GM18519 (cell line): ENCODE data around the gene C8G.

ENCODE experiments used
- ATAC-seq: cut with Tn5 transposase; IDR thresholded peaks from one replicate; pipeline ENCODE4 v1.9.1; 2021; ENCODE audit warnings: mild to moderate bottlenecking, moderate library complexity; ENCODE audit not compliant: unreplicated experiment, low FRiP score

Gene C8G

DNA sequence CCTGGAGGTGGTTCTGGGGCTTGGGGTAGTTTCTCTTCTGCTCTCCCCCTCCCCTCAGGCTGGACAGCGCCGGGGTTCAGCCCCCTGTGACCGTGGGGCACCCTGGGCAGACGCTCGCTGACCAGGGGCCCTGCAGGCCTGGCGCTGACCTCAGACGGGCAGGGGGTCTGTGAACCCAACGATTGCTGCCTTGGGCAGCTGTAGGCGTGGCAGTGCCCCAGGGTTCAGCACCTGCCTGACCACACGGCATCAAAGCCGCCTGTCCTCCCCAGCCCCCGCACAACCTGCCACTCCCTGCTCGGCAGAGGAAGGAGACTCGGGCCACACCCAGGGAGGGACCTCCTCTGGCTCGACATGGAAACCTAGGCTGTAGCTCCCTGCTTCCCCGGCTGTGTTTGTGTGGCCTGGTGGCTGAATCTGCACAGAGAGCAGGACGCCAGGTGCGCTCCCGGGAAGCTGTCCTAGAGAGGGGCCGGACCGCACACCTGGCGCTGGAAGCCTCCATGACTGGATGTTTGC is 19.2 kb downstream of the C8G start:
- ATAC-seq, result no peak

DNA sequence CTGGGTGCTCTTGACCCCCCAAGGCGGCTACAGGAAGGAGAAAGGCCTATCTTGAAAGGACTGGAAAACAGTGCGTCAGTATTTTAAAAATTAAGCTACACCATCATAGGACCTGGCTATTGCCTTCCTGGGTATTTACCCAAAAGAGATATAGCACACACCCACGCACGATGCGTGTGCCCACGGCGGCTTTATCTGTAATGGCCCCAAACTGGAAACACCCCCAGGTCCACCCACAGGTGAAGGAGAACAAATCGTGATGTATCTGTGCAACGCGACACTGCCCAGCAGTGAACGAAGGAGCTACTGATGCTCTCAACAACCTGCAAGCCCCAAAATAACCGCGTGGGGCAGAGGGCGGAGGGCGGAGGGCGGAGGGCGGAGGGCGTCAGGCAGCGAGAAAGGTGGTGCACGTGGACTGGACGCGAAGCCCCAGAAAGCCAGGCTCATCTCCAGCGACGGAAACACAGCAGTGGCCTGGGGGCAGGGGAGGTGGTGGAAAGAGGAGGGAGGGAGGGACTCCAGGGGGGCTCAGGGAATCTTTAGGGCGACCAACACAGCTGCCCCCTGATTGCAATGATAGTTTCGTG is 19.9 kb downstream of the C8G start:
- ATAC-seq, result no peak

DNA sequence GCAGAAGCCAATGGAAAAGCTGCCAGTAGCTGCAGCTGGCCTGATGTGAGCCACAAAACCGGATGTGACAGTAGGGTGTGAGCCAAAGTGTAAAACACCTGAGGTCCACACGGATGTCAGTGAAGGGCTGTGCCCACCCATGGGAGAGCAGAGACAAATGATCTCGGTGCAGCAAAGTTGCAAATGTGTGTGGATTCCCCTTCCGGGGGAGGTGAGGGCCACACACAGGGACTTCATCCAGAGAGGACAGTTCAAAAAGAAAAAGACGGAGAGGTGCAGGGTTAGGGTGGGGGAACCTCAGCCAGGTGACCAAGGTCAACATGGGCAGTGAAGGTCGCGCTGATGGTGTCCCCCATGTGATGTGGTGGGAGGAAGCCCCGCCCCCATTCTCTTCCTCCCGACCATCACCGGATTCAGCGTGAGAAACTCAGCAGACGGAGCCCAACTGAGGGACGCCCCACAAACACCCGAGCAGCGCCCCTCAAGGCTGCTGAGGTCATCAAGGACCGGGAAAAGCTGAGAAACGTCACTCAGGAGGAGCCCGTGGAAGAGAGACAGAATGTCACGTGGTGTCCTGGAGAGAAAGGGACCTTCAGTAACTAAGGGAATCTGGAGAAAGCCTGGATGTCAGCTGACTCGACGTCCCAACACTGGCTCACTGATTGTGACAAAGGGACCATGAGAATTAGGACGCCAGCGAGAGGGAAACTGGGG is 20.9 kb downstream of the C8G start:
- ATAC-seq, result no peak

DNA sequence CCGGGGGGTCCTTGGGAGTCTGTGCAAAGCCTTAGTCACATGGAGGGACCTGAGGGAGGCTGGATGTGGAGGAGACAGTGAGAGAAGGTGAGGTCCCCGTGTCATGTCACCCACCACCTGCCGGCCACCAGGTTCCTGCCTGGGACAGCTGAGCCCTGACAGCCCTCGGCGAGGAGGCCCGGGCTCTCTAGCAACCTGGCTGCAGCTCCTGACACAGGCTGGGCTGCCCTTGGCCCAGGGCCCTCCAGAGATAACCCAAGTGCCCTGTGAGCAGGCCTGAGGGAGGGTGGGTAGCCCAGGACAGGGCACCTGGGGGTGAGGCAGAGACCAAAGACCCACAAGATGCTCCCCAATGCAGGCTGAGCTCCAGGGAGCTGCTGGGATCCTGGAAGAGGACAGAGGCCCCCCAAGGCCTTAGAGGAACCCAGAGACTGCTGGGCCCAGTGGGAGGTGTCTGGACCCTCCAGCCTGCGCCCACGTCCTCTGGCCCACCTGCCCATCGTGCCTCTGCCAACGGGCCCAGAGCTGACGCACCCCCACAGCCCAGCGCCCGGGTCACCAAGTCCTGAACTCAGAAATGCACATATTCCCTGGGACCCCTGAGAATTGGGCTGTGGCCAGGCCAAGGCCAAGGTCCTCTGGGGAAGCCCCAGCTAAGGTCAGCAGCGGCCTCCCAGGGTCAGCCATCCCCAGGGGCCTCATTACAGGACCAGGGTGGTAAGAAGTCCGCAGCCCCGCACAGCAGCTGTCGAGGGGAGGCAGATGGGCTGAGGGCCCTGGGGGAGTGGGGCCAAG is 23.5 kb downstream of the C8G start:
- no peak for ATAC-seq

DNA sequence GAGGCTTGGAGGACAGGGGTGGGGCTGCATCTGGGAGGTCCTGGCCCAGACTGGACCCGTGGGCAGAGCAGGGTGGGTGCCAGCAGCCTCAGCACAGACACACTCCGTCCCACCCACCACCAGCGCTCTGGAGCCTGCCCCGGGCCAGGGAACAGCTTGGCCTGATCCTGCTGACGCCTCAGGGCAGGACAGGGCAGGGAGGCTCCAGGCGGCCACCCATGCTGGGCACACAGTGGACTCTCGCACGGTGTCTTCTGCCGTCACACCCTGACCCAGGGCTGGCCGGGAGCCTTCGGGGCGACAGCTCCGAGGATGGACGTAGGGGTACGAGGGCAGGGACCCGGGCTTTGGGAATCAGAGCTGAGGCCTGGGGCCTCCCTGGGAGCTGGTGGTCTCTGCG is 24.1 kb downstream of the C8G start:
- ATAC-seq, result no peak

DNA sequence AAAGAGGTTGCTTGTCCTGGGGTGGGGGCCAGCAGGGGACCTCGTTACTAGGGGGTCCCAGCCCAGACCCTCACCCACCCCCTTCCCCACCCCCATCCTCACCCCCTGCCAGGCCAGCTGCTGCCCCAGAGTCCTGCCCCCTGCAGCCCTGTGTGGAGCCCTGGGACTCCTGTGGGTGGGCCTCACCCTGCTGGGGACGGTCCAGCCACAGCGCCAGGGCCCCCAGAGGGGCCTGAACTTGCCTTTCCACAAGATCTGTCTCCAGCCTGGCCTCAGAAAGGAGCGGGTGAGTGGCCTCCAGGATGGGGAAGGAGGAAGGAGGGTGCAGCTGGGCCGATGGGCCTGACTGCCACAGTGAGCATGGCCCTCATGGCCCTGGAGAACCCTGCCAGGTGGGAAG is 24.7 kb downstream of the C8G start:
- no peak for ATAC-seq

DNA sequence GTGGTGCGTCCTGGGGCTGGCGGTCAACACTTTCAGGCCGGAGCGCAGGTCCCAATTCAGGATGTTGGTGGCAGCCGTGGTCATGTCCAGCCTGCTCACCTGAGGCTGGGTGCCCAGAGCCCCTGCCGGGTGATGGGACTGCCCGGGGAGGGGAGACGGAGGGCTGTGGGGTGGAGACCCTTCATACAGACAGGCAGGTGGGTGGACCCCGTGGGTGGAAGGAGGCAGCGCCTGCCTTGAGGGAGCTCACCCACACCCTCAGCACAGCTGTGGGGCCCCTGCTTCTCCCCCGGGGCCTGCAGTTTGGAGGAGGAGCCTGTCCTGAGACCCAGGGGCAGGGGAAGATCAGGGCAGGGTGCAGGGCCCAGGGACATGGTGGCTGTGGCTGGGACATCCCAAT is 25.3 kb downstream of the C8G start:
- ATAC-seq, result no peak

DNA sequence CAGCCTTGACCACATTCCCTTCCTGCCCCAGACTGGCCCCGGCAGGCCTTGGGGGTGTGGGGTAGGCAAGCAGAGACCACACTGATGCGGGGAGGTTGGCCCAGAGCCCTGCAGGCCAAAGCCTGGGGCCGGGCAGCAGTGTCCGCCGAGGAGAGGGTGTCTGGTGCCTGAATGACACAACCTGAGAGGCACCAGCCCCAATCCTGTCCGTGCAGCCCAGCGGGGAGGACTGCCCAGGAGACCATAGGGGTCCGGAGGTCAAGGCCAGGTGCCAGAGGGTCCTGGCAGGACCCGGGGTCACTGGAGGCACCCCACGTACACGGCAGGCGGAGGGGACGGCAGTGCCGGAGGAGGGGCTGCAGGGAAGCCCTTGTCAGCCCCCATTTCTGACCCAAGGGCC is 26.7 kb downstream of the C8G start:
- ATAC-seq, result no peak

DNA sequence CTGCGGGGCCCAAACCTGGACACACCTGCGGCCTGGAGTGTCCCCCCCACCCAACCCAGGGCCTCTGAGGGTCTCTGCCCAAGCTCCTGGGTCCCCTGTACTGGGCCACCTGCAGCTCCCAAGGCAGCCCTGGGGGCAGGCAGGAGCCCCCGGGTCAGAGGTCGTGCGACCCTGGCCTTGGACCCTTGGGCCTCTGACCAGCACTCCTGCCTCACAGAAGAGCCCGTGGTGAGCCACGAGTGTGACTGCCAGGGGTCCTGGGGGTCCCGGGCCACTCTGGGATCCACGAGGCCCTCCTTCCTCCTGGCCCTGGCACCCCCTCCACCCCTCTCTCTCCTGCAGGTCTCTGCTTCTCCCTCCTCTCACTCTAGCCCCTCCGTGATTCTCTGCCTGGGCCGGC is 27.3 kb downstream of the C8G start:
- no peak for ATAC-seq

DNA sequence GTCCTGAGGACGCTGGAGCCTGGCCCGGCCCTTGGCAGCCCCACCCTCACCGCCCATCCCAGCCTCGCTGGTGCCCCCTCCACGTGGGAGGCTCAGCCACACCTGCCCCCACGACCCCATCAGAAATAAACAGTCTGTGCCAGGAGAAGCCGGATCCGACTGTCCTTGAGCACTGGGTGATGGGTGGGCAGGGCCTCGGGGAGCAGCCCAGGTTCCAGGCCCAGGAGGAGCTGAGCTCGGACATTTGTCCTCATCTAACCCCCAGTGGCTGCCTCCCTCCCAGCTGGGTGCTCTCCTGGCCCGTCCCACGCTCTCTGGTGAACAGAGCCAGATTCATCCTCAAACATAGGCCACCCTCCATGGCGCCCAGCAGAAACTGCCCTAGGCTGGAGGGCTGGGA is 27.7 kb downstream of the C8G start:
- ATAC-seq, result no peak

DNA sequence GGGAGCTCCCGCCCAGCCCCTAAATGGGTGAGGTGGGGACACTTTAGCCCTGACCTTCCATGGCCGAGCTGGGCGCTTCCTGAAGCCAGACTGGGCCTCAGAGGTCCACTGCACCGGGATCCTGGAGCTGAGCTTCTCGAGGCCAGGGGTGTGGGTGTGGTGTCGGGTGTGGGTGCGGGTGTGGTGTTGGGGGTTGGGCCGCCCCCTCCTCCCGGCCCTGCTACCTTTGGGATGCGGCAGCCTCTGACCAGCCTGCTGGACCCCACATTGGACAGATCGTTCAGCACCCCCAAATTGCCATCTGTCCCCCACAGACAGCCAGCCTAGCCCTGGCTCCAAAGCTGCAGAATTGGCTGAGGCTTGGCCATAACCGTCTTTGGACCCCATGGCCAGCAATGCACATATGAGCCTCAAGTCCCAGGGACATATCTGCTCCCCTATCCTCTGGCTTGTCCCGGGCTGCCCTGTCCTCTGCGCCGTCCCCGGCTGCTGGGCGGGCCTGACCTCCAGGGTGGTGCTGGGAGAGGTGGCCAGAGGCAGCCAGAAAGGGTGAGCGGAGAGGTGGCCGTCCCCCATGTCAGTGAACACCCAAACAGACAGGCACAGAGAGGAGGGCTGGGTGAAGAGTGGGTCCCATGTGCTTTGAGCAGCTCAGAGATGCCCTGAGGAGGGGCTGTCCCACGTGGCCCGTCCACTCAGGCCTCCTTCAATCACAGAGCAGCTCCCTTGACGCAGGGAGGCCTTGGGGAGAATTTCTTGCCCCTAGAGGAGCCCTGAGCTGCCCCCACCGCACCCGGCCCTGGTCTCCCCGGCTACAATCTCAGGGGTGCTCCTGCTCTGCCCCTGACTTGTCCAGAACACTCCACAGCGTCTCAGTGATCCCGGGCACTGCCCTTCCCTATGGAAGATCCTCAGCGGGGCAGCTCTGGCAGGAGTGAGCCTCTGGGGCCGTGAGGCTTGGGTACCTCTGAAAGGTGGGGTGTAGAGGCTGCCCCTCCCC is 28.9 kb downstream of the C8G start:
- ATAC-seq, result no peak

DNA sequence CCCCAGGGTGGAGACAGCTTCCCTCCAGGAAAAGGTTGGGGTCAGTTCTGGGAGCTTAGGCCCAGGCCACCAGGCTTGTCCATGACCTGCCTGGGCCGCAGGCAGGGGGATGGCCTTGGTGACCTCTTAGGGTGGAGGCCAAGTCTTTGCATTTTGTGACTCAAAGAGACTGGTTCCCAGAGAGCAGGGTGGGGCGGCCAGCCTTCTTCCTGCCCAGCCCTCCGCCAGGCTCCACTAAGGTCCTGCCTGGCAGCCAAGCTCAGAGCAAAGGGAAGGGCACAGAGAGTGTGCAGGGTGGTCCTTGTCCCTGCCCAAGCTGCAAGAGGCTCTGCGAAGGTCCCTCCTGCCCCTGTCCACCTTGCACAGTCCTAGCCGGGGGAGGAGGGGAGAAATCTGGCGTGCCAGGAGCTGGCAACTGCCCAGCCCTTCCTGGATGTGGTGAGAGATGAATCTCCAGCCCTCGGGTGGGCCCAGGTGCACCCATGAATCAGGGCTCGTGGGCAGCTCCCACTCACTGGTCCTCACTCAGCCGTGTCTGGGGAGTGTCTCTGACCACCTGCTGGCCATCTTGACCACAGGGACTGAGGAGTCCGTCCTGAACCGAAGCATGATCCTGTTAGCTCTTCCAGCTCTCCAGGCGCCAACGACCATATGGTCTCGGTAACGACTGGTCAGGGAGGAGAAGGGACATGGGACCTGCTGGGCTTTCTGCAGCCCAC is 29.9 kb downstream of the C8G start:
- ATAC-seq, result no peak

DNA sequence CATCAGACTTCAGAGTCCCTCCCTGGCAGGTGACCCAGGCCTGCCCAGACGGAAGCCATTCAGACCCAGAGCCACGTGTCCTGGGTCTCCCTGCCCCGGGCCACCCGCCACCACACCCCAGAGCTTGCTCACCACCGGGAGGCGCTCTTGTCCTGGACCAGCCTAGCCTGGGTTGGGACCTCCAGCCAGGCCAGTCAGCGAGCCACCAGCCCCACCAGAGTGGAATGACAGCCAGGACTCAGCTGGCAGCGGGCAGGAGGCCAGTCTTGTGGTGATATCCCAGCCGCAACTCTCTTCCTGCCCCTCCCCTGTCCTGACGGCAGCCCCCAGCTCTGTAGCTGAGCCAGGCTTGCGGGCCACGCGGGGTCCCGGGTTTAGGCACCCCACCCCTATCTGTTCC is 30.6 kb downstream of the C8G start:
- ATAC-seq, result no peak

DNA sequence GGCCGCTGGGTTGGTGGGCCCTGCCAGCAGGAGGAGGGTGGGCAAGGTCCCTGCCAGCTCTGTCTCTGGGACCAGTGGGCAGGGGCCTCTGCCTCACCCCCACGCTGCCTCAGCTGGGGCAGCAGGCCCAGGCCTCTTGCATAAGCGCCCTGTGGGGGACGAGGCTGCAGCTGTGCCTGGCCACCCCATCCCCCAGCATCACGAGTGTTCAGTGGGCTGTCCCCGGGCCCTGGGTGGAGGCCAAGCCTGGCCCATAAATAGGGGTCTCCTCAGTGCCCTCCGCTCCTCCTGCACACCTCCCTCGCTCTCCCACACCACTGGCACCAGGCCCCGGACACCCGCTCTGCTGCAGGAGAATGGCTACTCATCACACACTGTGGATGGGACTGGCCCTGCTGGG is 32.2 kb downstream of the C8G start, which contains the start of gene PTGDS:
Gene PTGDS, plus strand, starts transcription at position 282 of the 400 bp plus-strand sequence. Its CDS starts 75 bp downstream, at position 357.
- ATAC-seq, result no peak

DNA sequence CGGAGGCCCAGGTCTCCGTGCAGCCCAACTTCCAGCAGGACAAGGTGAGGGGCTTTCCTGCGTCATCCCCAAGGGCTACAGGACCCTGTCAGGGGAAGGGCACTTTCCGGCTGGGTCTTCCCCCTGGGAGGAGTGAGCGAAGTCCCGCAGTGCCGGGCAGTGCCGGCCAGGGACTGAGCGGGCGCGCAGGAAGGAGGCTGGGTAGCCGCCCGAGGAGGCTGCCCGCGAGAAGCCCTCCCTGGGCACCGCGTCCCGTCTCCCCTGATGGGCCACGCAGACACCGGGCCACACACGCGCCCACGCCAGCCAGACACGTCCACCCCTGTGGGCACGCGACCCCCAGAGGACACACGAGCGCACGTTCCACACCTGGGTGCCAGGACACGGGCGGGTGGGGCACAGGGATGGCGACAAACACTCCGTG is 32.6 kb downstream of the C8G start:
- no peak for ATAC-seq

DNA sequence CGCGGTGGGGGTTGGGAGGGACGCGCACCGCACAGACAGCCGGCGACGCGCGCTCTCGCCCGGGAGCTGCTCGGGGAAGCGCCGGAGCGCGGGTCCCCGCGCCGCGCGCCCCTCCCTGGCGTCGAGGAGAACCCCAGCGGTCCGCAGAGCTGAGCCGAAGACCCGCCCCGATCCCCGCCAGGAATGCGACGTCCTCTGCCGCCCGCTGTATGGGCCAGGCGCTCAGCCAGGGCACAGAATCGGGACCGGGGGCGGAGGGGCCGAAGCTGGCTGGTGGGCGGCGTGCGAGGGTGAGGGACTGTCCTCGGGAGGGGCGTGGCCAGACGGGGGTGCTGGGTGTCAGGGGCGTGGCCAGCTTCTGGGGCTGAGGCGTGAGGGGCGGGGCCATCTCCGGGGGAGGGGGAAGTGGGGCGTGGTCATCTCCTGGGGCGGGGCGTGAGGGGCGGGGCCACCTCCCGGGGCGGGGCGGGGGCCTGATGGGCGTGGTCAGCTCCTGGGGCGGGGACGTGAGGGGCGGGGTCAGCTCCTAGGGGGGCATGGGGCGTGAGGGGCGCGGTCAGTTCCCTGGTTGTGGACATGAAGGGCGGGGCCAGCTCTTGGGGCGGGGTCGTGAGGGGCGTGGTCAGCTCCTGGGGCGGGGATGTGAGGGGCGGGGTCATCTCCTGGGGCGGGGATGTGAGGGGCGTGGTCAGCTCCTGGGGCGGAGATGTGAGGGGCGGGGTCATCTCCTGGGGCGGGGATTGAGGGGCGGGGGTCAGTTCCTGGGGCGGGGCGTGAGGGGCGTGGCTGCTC is 33.2 kb downstream of the C8G start:
- no peak for ATAC-seq

DNA sequence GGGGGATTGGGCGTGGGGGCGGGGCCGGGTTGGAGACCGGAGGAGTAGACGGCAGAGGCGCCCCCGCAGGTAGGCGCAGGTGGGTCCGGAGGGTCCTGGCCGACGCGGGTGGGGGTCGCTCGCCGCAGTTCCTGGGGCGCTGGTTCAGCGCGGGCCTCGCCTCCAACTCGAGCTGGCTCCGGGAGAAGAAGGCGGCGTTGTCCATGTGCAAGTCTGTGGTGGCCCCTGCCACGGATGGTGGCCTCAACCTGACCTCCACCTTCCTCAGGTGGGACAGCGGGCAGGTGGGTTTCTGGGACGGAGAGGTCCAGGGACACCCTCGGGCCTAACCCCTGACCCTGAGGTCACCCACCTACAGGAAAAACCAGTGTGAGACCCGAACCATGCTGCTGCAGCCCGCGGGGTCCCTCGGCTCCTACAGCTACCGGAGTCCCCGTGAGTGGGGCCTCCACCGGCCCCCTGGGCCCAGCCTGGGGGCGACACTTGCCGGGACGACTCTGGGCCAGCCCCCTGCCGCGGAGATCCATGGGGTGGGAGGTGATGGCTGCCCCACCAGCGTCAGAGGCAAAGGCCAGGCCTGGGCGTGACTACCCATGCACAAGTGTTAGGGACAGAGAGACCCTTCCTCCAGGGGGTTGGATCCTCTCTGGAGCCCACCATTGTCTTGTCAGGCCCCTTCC is 34.0 kb downstream of the C8G start:
- ATAC-seq, result no peak
